BLaER1 (cell line): Measurements from ENCODE around the gene SUFU.
A peak's percentile ranks its signal among the peaks of the same experiment; 100 is the strongest.
"Not testable (repeated sequence)": the region's sequence is repeated elsewhere in the genome, so short reads cannot be mapped to it uniquely, and the experiment has no call there.

ENCODE experiments used
- H3K27ac ChIP-seq: shearing (Covaris generic); formaldehyde crosslinking; 2 replicates; pipeline ENCODE4 v1.8.1; 2022
- H3K27me3 ChIP-seq: shearing (Covaris generic); formaldehyde crosslinking; 2 replicates; pipeline ENCODE4 v1.8.1; 2022
- H3K36me3 ChIP-seq: shearing (Covaris generic); formaldehyde crosslinking; 2 replicates; pipeline ENCODE4 v1.8.1; 2022
- H3K4me1 ChIP-seq: shearing (Covaris generic); formaldehyde crosslinking; 2 replicates; pipeline ENCODE4 v1.8.1; 2022
- H3K4me2 ChIP-seq: shearing (Covaris generic); formaldehyde crosslinking; 2 replicates; pipeline ENCODE4 v1.8.1; 2022
- H3K4me3 ChIP-seq: shearing (Covaris generic); formaldehyde crosslinking; 2 replicates; pipeline ENCODE4 v1.8.1; 2022
- H3K9ac ChIP-seq: shearing (Covaris generic); formaldehyde crosslinking; 2 replicates; pipeline ENCODE4 v1.8.1; 2022
- H3K9me3 ChIP-seq: shearing (Covaris generic); formaldehyde crosslinking; 2 replicates; pipeline ENCODE4 v1.8.1; 2022
- H4K20me1 ChIP-seq: shearing (Covaris generic); formaldehyde crosslinking; 2 replicates; pipeline ENCODE4 v1.8.1; 2022
- Cebpa-rat ChIP-seq: shearing (Covaris generic); IDR thresholded peaks from 2 replicates; pipeline ENCODE4 v1.8.1; 2022

The SUFU gene

GRCh38 chr10:102660888-102661657 is 157.3 kb downstream of the SUFU start:
- peak overlapping the region; percentile 30; the same call in 1 of the 2 replicates for H3K4me3 ChIP-seq
- peak overlapping the region; percentile 90 for H3K4me2 ChIP-seq

GRCh38 chr10:102661658-102662028 is 157.9 kb downstream of the SUFU start:
- Histone ChIP-seq H3K27me3 (no peaks in the 10 kb centered on the region), H3K9me3 (no peaks in the 10 kb centered on the region), H4K20me1 (peaks cover 43% of the 10 kb centered on the region), H3K36me3 (peaks cover 28% of the 10 kb centered on the region), H3K4me2 (peak overlapping the region; percentile 90), H3K9ac (peak overlapping the region; percentile 57; the same call in 1 of the 2 replicates), H3K4me1 (peaks cover 97% of the 10 kb centered on the region), H3K27ac (peak overlapping the region; percentile 87), H3K4me3 (peak overlapping the region; percentile 30; the same call in 1 of the 2 replicates)
- no peak for TF ChIP-seq Cebpa-rat

More at GRCh38 chr10:102660888-102661657, 157.3 kb downstream of the SUFU start:
- no peak for TF ChIP-seq Cebpa-rat
- Histone ChIP-seq H3K9me3 (no peaks in the 10 kb centered on the region), H3K36me3 (peaks cover 34% of the 10 kb centered on the region), H4K20me1 (peaks cover 49% of the 10 kb centered on the region), H3K27ac (peak overlapping the region; percentile 87), H3K27me3 (no peaks in the 10 kb centered on the region), H3K9ac (peak overlapping the region; percentile 73), H3K4me1 (peaks cover 94% of the 10 kb centered on the region)

GRCh38 chr10:102665904-102666509 is 162.2 kb downstream of the SUFU start:
- no peak for TF ChIP-seq Cebpa-rat
- H4K20me1 ChIP-seq = no peaks in the 10 kb centered on the region
- H3K27me3 ChIP-seq = no peaks in the 10 kb centered on the region
- peaks cover 97% of the 10 kb centered on the region for H3K4me1 ChIP-seq
- no peaks in the 10 kb centered on the region for H3K9me3 ChIP-seq
- no peak overlapping the region for H3K4me2 ChIP-seq
- no peak overlapping the region for H3K9ac ChIP-seq
- H3K36me3 ChIP-seq = no peaks in the 10 kb centered on the region
- no peak overlapping the region for H3K27ac ChIP-seq
- no peak overlapping the region for H3K4me3 ChIP-seq

GRCh38 chr10:102667411-102667810 is 163.6 kb downstream of the SUFU start:
- not testable (repeated sequence) for H3K4me3 ChIP-seq, H3K36me3 ChIP-seq, H4K20me1 ChIP-seq, H3K9ac ChIP-seq, H3K9me3 ChIP-seq, H3K27me3 ChIP-seq
- Histone ChIP-seq H3K4me2 (peak overlapping the region; percentile 94), H3K4me1 (peaks cover 97% of the 10 kb centered on the region), H3K27ac (peak overlapping the region; percentile 65)

- H3K27me3 ChIP-seq = no peaks in the 10 kb centered on the region
- H3K36me3 ChIP-seq = no peaks in the 10 kb centered on the region
- no peaks in the 10 kb centered on the region for H4K20me1 ChIP-seq
- no peak overlapping the region for H3K4me3 ChIP-seq
- H3K27ac ChIP-seq = peak overlapping the region; percentile 82
- TF ChIP-seq Cebpa-rat = no peak
- H3K9ac ChIP-seq = peak overlapping the region; percentile 59
- H3K9me3 ChIP-seq = no peaks in the 10 kb centered on the region
- H3K4me1 ChIP-seq = peaks cover 97% of the 10 kb centered on the region
- peak overlapping the region; percentile 94 for H3K4me2 ChIP-seq
These were observed 164.7 kb downstream of the SUFU start for GRCh38 chr10:102668326-102669107.

GRCh38 chr10:102669206-102670064 is 165.7 kb downstream of the SUFU start:
- Histone ChIP-seq H3K4me1 (peaks cover 94% of the 10 kb centered on the region), H3K27me3 (no peaks in the 10 kb centered on the region), H3K27ac (peak overlapping the region; percentile 82), H3K36me3 (no peaks in the 10 kb centered on the region), H3K9ac (peak overlapping the region; percentile 59), H3K9me3 (no peaks in the 10 kb centered on the region), H3K4me2 (peak overlapping the region; percentile 94), H3K4me3 (no peak overlapping the region), H4K20me1 (no peaks in the 10 kb centered on the region)
- TF ChIP-seq Cebpa-rat = no peak

GRCh38 chr10:102670065-102670670 is 166.4 kb downstream of the SUFU start:
- no peak for TF ChIP-seq Cebpa-rat
- Histone ChIP-seq H3K27ac (peak overlapping the region; percentile 82), H3K36me3 (no peaks in the 10 kb centered on the region), H3K4me2 (peak overlapping the region; percentile 94), H3K27me3 (no peaks in the 10 kb centered on the region), H4K20me1 (no peaks in the 10 kb centered on the region), H3K9ac (peak overlapping the region; percentile 59), H3K4me3 (no peak overlapping the region), H3K4me1 (peaks cover 94% of the 10 kb centered on the region), H3K9me3 (no peaks in the 10 kb centered on the region)

- H3K9me3 ChIP-seq = no peaks in the 10 kb centered on the region
- H4K20me1 ChIP-seq = no peaks in the 10 kb centered on the region
- peak overlapping the region; percentile 82 for H3K27ac ChIP-seq
- H3K4me3 ChIP-seq = no peak overlapping the region
- peak overlapping the region; percentile 59 for H3K9ac ChIP-seq
- no peaks in the 10 kb centered on the region for H3K36me3 ChIP-seq
- no peak for TF ChIP-seq Cebpa-rat
- peak overlapping the region; percentile 94 for H3K4me2 ChIP-seq
- H3K27me3 ChIP-seq = no peaks in the 10 kb centered on the region
- H3K4me1 ChIP-seq = peaks cover 95% of the 10 kb centered on the region
These were observed 167.2 kb downstream of the SUFU start for GRCh38 chr10:102670871-102671434.
